NCI-H1694 treated with DMSO at 0.1 percent for 48 hours (cell line): ENCODE data around the gene DEFB121.
"Not testable (repeated sequence)": the region's sequence is repeated elsewhere in the genome, so short reads cannot be mapped to it uniquely, and the experiment has no call there.

ENCODE experiments used
- DNase-seq: peaks from one replicate; lab custom pipeline; 2025; lab: John Stamatoyannopoulos, UW

Gene DEFB121, protein sequence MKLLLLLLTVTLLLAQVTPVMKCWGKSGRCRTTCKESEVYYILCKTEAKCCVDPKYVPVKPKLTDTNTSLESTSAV

DNA sequence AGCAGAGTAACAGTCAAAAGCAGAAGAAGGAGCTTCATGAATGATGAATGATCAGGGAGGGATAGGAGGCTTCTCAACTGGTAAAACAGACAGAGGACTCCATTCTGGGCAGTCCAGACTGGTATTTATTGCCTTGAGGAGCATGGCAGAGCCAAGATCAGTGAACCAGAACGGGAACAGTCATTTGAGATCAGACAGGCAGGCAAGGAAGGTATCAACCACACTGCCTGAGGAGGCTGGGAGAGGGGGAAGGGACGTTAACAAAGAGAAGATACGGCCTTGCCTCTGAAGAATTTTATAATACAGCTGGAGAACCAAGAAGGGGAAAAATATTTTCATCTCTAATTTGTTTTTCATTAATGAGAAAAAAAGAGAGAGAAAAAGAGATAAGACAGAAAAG lies at the start of gene DEFB121:
Gene DEFB121 (minus strand): TSS at position 101 of the 400 bp plus-strand sequence. CDS start 63 bp downstream, at position 38.
- no peak for DNase-seq

DNA sequence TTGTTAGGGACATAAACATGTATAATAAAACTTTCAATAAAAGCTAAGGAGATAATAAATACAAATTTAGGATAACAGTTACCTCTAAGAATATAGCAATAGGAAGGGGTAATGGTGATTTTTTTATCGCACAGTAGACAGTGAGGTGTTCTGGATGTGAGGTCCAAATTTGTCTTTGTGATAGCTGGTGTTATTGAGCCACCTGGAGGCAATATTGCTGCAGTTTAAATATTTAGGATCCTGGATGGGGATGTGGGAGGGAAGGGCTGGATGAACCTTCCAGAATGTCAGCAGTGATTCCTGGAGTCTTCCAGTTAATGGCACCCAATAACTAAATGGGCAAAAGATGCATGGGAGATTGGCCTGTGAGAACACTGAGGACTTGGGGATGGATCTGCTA lies 48.3 kb upstream of the DEFB121 start:
- DNase-seq, result no peak

DNA sequence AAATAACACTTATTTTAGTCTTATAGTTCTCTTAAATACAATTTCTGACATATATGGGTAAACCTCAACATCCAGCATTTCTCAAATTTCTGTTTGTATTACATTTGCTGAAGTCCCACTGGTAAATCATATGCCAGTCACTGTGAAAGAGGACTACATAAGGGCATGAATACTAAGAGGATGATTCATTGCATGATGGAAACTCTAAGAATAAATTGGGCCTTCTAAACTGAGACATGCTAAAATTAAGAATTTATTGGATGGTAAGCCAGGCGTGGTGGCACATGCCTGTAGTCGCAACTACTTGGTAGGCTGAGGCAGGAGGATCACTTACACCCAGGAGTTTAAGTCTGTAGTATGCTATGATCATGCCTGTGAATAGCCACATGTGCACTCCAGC lies 46.6 kb upstream of the DEFB121 start:
- DNase-seq, result no peak

DNA sequence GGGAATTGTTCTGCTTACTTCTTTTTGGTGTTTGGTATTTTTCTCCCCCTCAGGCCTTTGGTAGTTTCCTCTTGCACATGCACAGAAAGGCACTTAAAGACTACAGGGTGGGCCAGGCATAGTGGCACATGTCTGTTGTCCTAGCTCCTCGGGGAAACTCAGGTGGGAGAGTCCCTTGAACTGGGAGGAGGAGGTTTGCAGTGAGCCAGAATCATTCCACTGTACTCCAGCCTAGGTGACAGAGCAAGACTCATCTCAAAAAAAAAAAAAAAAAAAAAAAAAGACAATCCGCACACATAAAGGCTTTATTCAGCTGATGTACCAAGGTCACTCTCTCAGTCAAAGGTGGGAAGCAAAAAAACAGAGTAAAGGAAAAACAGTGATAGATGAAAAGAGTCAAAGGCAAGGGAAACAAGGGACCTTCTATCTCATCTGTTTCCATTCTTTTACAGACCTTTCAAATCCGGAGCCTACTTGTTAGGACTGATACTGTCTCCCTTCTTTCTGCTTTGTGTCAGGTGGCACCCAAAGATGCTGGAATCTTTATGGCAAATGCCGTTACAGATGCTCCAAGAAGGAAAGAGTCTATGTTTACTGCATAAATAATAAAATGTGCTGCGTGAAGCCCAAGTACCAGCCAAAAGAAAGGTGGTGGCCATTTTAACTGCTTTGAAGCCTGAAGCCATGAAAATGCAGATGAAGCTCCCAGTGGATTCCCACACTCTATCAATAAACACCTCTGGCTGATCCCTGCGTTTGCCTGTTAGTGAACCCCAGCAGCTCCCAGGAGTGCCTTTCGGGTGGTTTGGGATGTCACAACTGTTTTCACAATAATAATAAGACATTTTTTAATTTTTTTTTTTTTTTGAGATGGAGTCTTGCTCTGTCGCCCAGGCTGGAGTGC lies 43.7 kb upstream of the DEFB121 start:
- no peak for DNase-seq

DNA sequence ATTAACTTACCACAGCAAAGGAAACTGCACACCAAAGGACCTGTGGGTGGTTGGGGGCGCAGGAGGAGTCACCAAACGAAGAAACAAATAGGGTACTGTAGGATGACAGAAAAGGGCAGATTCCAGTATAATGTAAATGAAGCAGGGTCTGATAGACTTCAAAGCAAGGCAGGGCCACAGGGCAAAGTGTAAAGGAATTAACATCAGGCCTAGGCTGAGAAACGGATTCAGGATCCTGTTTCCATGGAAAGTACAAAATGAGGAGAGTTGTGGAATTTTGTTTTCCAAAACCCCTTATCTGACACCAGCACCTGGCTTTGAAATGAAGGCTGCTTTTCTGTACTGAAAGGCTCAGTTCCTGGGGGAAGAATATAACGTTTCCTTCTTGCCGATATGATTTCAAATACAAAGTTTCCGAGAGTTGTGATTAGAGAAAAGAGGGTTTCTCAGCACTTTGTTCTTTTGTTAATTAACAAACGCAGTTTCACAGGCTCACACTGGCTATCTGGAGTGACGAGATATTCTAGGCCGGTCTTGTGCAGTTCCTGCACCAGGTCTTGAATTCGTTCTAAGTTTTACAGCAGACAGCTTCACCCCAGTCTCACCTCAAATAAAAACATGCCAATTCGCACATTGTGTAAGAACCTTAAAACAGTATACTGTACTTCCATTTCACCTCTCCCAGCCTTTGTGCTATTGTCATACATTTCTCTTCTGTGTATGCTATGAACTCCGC lies 40.2 kb upstream of the DEFB121 start:
- no peak for DNase-seq

DNA sequence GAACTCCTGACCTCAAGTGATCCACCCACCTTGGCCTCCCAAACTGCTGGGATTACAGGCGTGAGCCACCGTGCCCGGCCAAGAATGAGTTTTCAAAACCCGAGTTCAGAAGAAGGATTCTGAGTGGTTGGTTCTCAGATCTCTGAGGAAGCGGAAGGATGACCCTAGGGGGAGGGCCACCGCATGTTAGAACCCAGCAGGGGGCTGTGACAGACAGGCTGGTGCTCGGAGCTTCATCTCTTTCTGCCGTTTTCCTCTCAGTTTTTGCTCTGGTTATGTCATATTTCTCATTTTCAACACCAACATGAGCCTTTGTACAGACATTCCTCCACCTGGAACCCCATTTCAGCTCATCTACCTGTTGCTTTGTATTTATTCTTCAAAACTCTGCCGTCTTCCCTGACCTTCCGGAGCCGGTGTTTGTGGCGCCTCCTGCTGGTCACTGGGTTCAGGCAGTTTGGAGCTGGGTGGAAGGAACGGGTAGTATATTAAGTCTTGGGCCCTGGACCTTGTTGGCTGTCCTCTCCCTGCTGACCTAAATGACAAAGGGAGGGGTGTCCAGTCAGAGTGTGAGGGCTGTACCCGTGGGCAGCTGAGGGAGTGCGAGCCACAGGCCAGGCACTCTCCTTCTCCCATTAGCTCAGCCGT lies 34.1 kb upstream of the DEFB121 start, which contains the start of gene DEFB123:
Gene DEFB123 (plus strand): TSS at position 621 of the 648 bp plus-strand sequence. CDS start 67 bp downstream, outside the sequence.
- no peak for DNase-seq

DNA sequence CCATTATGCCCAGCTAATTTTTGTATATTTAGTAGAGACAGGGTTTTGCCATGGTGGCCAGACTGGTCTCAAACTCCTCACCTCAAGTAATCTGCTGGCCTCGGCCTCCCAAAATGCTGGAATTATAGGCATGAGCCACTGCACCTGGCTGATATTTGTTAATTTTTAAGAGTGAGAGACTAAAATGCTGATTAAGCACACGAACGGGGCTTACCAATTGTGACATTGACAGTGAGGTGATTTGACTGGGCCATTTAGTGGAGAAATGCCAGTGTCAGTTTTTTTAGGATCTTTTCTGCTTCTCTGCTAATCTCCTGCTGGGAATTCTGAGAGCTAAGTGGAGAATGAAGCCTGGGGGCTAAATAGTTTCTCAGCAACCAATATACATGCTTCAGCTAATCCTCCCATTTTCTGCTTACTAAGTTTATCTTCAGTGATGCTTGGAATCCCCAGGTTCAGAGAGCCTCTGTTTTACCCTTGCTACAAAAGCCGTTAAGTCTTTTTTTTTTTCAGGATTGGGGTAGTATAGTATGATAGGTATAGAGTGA lies 24.6 kb upstream of the DEFB121 start:
- DNase-seq, result no peak

DNA sequence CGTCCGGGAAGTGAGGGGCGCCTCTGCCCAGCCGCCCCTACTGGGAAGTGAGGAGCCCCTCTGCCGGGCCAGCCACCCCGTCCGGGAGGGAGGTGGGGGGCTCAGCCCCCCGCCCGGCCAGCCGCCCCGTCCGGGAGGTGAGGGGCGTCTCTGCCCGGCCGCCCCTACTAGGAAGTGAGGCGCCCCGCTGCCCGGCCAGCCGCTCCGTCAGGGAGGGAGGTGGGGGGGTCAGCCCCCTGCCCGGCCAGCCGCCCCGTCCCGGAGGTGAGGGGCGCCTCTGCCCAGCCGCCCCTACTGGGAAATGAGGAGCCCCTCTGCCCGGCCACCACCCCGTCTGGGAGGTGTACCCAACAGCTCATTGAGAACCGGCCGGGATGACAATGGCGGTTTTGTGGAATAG lies 21.6 kb upstream of the DEFB121 start:
- not testable (repeated sequence) for DNase-seq

DNA sequence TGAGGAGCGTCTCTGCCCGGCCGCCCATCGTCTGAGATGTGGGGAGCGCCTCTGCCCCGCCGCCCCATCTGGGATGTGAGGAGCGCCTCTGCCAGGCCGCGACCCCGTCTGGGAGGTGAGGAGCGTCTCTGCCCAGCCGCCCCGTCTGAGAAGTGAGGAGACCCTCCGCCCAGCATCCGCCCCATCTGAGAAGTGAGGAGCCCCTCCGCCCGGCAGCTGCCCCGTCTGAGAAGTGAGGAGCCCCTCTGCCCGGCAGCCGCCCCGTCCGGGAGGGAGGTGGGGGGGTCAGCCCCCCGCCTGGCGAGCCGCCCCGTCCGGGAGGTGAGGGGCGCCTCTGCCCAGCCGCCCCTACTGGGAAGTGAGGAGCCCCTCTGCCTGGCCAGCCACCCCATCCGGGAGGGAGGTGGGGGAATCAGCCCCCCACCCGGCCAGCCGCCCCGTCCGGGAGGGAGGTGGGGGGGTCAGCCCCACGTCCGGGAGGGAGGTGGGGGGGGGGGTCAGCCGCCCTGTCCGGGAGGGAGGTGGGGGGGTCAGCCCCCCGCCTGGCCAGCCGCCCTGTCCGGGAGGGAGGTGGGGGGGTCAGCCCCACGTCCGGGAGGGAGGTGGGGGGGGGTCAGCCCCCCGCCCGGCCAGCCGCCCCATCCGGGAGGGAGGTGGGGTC lies 21.0 kb upstream of the DEFB121 start:
- not testable (repeated sequence) for DNase-seq

DNA sequence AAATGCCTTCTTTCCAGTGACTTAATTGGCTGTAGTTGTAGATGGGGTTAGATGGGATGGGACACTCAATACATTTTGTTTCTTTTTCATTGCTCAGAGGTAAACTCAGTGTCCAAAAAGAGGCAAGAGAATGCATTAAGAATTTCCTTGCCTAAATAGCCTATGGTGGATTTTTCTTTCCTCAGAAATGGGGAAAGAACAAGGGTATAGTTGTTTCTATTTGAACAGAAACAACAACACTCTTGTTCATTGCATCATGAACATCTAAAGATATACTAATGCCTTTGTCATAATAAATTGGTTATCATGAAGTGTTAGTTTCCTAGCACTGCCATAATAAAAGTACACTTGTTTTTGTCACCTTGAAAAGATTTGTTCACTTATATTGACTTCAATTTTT lies 19.8 kb upstream of the DEFB121 start:
- DNase-seq, result no peak

DNA sequence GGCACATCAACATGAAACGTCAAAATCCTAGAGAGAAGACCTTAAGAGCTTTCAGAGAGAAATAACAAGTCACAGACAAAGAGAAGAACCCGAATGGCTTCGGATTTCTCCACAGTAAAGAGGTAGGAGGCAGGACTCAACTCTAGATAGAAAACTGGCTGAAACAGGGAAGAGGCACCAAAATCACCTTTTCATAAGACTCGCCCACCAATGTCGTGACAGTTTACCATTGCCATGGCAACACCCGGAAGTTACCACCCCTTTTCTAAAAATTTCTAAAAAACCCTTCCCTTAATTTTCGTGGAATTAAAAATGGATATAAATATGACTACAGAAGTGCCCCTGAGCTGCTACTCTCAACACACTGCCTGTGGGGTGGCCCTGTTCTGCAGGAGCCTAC lies 12.3 kb upstream of the DEFB121 start:
- no peak for DNase-seq

DNA sequence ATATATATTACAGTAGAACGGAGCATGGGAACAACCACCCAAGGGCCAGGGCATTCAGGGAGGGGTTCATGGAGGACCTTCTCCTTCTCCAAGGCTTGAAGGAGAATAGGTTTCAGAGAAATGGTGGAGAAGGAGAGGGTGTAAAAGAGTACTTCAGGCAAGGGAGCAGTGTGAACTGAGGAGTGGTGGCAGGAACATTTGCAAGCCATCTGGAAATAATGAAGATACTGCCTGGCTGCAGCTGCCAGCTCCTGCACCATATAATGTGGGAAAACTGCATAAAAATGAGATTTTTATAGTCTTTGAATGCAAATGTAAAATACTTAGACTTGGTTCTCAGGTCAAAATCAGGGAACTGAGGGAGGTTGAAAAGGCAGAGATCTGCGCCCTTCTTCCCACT lies 9.6 kb upstream of the DEFB121 start:
- no peak for DNase-seq

DNA sequence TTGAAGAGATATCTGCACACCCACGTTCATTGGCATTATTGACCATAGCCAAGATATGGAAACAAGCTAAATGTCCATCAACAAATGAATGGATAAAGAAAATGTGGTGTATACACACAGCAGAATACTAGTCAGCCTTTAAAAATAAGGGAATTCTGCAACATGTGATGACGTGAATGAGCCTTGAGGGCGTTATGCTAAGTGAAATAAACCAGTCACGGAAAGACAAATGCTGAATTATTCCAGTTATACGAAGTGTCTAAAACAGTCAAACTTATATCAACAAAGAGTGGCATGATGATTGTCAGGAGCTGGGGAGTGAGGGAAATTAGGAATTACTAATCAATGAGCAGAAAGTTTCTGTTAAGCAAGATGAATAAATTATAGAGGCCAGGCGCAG lies 8.4 kb upstream of the DEFB121 start:
- no peak for DNase-seq

DNA sequence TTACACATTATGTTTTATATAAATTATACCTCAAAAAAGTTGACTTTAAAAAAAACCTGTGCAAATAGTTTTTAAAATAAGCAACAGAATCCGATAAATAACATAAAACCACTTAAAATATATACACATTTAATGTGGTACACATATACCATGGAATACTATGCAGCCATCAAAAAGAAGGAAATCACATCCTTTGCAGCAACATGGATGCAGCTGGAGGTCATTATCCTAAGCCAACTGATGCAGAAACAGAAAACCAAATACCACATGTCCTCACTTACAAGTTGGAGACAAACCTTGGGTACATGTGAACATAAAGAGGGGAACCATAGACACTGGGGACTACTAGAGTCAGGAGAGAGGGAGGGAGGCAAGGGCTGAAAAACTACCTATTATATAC lies 4.0 kb upstream of the DEFB121 start:
- no peak for DNase-seq

DNA sequence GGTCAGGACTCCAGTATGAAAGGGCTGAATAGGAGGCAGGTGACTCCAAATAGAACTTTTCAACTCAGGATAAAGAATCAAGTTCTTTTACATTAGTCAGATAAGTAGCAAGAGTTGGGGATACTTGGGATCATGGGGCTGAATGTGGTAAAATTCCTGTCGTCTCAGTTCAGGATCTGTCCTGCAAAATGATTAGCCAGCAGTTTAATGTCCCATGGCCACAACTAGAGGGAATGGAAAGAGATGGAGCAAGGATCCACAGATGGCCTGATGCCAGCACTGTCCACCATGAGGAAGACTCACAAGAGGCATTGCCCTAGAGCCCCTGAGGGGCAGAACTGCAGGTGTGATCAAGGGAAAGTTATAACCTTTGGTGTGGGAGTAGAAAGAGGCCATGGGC lies 2.1 kb downstream of the DEFB121 start:
- no peak for DNase-seq

DNA sequence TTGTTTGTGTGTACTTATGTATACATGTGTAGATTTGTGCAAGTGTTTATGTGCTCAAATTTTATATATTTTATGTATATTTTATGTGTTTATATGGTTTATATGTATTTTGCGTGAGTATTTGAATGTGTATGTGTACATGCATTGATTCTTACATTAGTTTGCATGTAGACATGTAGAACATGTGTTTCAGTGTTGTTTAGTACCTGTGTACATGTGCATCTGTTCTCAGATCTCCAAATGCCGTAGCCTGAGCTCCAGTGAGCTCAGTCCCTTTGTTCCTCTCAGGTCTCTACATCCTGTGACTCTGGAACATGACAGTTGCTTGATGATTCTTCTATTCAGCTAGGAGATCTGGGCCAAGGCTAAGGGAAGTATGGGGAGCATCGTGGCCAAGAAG lies 11.1 kb downstream of the DEFB121 start:
- no peak for DNase-seq

DNA sequence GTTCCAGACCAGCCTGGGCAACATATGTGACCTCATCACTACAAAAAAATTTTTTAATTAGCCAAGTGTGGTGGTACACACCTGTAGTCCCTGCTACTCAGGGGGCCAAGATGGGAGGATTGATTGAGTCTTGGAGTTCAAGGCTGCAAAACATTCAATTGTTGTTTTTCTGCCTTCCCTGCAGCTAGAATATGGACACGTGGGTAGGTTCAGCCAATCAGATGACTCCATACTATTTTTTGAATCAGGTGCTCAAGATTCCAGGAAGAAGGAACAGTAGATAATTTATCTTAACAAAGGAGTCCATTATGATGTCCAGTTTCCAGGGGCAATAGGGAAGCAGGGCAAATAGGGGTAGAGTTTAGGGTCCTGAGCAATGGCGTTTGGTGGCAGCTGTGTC lies 13.2 kb downstream of the DEFB121 start:
- no peak for DNase-seq

DNA sequence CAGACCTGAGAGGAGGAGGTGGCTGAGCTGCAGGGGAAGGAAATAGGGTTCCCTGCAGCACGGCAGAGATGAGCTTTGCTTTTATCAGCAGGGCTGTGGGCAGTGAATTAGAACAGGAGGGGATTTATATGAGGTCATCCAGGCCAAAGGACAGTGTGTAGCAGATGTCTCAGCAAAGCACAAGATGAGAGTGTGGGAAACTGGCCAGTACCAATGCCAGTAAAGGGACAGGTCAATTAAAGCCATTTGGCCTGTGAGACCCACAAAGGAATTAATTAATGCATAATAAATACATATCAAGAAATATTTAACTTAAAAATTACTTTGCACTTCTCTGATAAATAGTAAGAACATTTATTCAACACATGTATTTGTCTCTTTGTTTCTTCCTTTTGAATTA lies 15.5 kb downstream of the DEFB121 start, which contains the start of gene DEFB119:
Gene DEFB119 (minus strand): TSS at position 101 of the 400 bp plus-strand sequence. CDS start 107 bp downstream, outside the sequence.
- DNase-seq, result no peak

DNA sequence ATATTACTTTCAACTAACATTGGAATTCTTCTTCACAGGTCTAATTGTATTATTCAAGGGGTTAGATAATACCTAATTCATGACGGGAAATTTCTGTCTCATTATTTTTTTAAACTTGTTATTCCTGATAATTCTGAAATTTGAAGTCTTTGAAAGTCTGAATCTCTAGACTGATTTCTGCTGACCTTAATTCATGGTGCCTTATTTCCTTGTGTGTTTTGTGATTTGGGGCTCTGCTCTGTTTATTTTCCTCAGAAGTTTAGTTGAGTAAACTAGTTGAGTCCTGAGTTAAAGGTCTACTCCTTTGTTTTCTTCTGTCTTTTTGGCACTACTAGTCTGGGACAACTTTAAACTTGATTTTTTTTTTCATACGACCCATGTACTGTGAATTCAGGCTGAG lies 31.7 kb downstream of the DEFB121 start:
- no peak for DNase-seq

DNA sequence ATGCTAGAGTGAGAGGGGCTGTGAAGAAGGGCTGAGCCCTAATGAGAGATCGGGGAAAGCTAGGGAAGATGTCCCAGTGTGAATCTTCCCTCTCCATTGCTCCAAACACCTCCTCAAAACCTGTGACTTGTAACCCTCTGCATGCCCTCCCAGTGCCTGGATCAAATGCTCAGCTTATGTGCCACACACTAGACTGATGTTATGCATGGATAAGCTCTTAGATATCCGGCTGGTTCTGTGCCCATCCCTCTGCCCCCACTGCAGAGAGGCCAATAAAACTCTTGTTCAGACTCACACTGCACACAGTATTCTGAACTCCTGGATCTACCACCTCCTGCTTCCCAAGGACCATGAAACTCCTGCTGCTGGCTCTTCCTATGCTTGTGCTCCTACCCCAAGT lies 37.7 kb downstream of the DEFB121 start, which contains the start of gene DEFB118:
Gene DEFB118 (plus strand): TSS at position 301 of the 400 bp plus-strand sequence. CDS start 50 bp downstream, at position 351.
- DNase-seq, result no peak

DNA sequence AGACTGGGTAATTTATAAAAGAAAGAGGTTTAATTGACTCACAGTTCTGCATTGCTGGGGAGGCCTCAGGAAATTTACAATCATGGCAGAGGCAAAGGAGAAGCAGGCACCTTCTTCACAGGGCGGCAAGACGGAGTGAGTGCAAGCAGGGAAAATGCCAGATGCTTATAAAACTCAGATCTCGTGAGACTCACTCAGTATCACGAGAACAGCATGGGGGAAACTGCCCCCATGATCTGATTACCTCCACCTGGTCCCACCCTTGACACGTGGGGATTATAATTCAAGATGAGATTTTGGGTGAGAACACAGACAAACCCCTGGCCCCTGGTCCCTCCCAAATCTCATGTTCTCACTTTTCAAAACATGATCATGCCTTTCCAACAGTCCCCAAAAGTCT lies 41.7 kb downstream of the DEFB121 start:
- not testable (repeated sequence) for DNase-seq
